Gastroesophageal sphincter (tissue), 4 donors: ENCODE results near the gene SELENOV. TPM values are rescaled to one million over a fixed set of nuclear protein-coding genes. Genes with fewer than 3 reads are reported as not detected.
A peak's percentile ranks its signal among the peaks of the same experiment; 100 is the strongest.

Experiments used
- ATAC-seq: fragments of 150-250 bp; one replicate; pipeline ENCODE4 v1.9.1; 2016; ENCODE audit warnings: mild to moderate bottlenecking, moderate library complexity
- H3K27ac ChIP-seq, 4 donors: fragments of 200-600 bp; sonication (generic) in 3 of 4; 1 replicate in 3 of 4; 2 replicates in 1 of 4; pipeline ENCODE4 v1.5.1; 2016 to 2019
- H3K27me3 ChIP-seq: fragments of 200-600 bp; sonication (generic); one replicate; pipeline ENCODE4 v1.5.1; 2019
- H3K36me3 ChIP-seq, 2 donors: fragments of 200-600 bp; sonication (generic); one replicate each; pipeline ENCODE4 v1.5.1; 2019; ENCODE audit warnings: control low read depth in 1 of 2
- H3K4me1 ChIP-seq, 3 donors: fragments of 200-600 bp; sonication (generic); 1 replicate in 2 of 3; 2 replicates in 1 of 3; pipeline ENCODE4 v1.5.1; 2016 to 2019; ENCODE audit warnings: control low read depth in 2 of 3
- H3K4me3 ChIP-seq, 2 donors: fragments of 200-600 bp; sonication (generic); one replicate each; pipeline ENCODE4 v1.5.1; 2019; ENCODE audit warnings: mild to moderate bottlenecking in 1 of 2, moderate library complexity in 1 of 2
- H3K9me3 ChIP-seq, 3 donors: fragments of 200-600 bp; sonication (generic); one replicate each; pipeline ENCODE4 v1.5.1; 2017 to 2019; ENCODE audit warnings: control low read depth in 2 of 3
- CTCF ChIP-seq, 4 experiments: fragments of 200-600 bp in 2 of 4; fragments of 450-650 bp in 2 of 4; sonication (generic) in 1 of 4; IDR thresholded peaks; one replicate each; pipeline ENCODE4 v1.5.1; 2017 to 2019; ENCODE audit warnings: antibody characterized with exemption in 4 of 4, mild to moderate bottlenecking in 2 of 4, moderate library complexity in 2 of 4
- EP300 ChIP-seq: sonication (generic); formaldehyde crosslinking; IDR thresholded peaks from one replicate; pipeline ENCODE4 v1.6.1; 2017; ENCODE audit warnings: antibody characterized with exemption, mild to moderate bottlenecking
- POLR2A ChIP-seq, 2 donors: fragments of 450-650 bp; IDR thresholded peaks; one replicate each; pipeline ENCODE4 v1.6.1; 2017; ENCODE audit warnings: antibody characterized with exemption in 2 of 2, mild to moderate bottlenecking in 2 of 2, moderate library complexity in 1 of 2
- POLR2AphosphoS5 ChIP-seq: sonication (generic); formaldehyde crosslinking; IDR thresholded peaks from one replicate; pipeline ENCODE4 v1.6.1; 2017; ENCODE audit warnings: antibody characterized with exemption
- whole genome bisulfite sequencing, 2 donors: methylation state at CpG; one replicate each; pipeline ENCODE4 v1.1.5; 2018; ENCODE audit warnings: low coverage in 1 of 2; 5-methylcytosine and 5-hydroxymethylcytosine counted together
- total RNA-seq, 4 donors: library from RNA; depleted of rRNA; stranded (reverse); fragments of >200 nt; gene quantifications; one replicate each; pipeline ENCODE4 v1.1.0, GENCODE V29; 2016

The SELENOV gene
- total RNA-seq, 4 donors from 2014 or later, result not detected

DNA sequence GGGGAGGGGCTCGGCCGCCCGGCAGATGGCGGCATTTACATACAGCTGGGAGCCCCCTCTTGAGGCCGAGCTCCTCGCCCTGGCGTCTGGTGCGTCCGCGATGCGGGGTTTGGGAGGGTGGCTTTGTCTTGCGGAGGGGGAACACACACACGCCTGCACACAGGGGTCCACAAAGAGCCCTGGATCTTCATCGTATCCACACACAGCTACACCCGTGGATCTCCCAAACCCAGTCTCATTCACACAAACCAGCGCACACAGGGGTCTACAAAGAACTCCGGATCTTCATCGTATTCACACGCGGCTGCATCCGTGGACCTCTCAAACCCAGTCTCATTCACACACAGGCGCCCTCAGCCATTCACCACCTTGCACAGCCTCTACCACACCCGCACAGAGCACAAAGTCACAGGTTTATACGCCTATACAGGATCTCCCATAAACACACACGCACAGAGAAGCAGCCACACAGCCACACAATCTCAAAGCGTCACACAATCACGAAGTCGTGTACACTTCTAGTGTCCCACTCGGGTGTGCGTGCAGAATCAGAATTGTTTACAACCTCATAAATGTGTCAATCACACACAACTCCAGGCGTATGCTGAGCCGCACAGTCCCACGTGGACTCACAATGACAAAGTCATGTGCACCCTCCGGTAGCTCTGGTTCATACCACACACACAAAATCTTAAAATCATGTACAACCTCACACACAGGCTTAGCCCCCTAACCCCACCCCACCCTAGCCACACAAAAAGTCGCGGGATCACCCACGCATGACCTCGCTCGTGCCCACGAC lies 16.7 kb upstream of the SELENOV start:
- Histone ChIP-seq H3K27me3 (peaks cover 75% of the 10 kb centered on the region), H3K9me3 (peaks cover 0 to 6% (median 0%) of the 10 kb centered on the region in 3 donors), H3K27ac (no peak overlapping the region), H3K36me3 (no peaks in the 10 kb centered on the region), H3K4me3 (no peak overlapping the region), H3K4me1 (peaks cover 0 to 26% (median 17%) of the 10 kb centered on the region in 3 donors)
- 0 to 3% methylated on average over 11 to 27 of the region's 40 CpGs for WGBS, 2 donors
- TF ChIP-seq CTCF (IDR thresholded peaks at IDR 0.05) (peak in 2 of 4 experiments; percentile 7 to 52), EP300 (no peak)
- no peak for ATAC-seq

DNA sequence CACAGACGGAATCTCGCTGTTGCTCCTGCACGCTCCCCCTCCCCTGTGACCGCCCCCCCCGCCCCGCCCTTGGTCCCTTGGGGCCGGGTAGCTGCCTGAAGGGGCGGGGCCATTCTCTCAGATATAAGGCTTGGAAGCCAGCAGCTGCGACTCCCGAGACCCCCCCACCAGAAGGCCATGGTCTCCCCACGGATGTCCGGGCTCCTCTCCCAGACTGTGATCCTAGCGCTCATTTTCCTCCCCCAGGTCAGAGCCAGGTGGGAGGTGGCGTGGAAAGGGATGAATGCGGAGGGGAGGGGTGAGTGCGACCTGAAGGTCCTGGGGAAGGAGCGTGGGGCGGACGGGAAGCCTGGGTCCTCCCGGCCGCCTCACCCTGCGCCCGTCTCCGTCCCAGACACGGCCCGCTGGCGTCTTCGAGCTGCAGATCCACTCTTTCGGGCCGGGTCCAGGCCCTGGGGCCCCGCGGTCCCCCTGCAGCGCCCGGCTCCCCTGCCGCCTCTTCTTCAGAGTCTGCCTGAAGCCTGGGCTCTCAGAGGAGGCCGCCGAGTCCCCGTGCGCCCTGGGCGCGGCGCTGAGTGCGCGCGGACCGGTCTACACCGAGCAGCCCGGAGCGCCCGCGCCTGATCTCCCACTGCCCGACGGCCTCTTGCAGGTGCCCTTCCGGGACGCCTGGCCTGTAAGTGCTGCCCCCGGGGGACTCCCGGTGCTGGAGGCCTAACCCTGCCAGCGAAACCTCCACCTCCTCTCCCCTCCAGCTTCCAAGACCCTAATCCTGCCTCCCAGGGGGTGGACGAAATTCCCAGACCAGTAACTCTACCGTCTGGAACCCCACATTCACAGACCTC lies 15.9 kb upstream of the SELENOV start, which contains the start of gene DLL3:
DLL3 (plus strand) TSS at position 150 of the 845 bp plus-strand sequence; CDS start at position 178, 28 bp downstream.
- no peak for ATAC-seq
- H3K9me3 ChIP-seq, result peaks cover 0 to 6% (median 0%) of the 10 kb centered on the region in 3 donors
- H3K27ac ChIP-seq, result no peak within 1 kb of the TSS
- 0% methylated on average over 5 of the region's 60 CpGs; no CpG with 5 or more reads in 1 of the 2 donors for WGBS, 2 donors
- H3K36me3 ChIP-seq, result no peaks in the 10 kb centered on the region
- no peak for TF ChIP-seq EP300
- TF ChIP-seq CTCF (IDR thresholded peaks at IDR 0.05), result no peak
- TF ChIP-seq POLR2A (IDR thresholded peaks at IDR 0.05), result no peak
- no peak for TF ChIP-seq POLR2AphosphoS5
- H3K4me3 ChIP-seq, result no peak within 1 kb of the TSS
- peaks cover 83% of the 10 kb centered on the region for H3K27me3 ChIP-seq
- H3K4me1 ChIP-seq, result peaks cover 0 to 30% (median 17%) of the 10 kb centered on the region in 3 donors

- H3K27me3 ChIP-seq, result peaks cover 92% of the 10 kb centered on the region
Measured at GRCh38 chr19:39499932-39500331, 15.0 kb upstream of the SELENOV start.

DNA sequence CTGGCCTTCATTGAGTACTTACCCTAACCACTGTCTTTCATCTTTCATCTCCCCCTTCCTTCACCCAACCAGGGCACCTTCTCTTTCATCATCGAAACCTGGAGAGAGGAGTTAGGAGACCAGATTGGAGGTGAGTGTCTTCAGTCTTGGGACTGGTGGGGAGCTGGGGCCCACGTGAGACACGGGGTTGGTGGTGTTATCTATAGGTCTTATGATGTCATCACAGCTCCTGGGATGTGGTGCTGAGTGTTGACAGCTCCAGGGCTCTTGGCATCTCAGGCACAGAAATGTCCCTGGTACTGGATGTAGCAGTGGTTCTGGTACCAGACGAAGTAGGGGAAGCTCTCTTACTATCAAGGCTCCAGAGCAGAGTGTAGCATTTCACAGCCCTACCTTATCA lies 14.4 kb upstream of the SELENOV start:
- WGBS, 2 donors, result 57 to 61% methylated on average over 3 of the region's 4 CpGs
- no peaks in the 10 kb centered on the region for H3K36me3 ChIP-seq
- no peak for TF ChIP-seq POLR2A (IDR thresholded peaks at IDR 0.05)
- TF ChIP-seq EP300, result no peak
- TF ChIP-seq POLR2AphosphoS5, result no peak
- no peak for TF ChIP-seq CTCF (IDR thresholded peaks at IDR 0.05)
- peaks cover 0 to 6% (median 0%) of the 10 kb centered on the region in 3 donors for H3K9me3 ChIP-seq
- peaks cover 0 to 30% (median 17%) of the 10 kb centered on the region in 3 donors for H3K4me1 ChIP-seq
- no peak overlapping the region for H3K27ac ChIP-seq
- ATAC-seq, result no peak
- no peak overlapping the region for H3K4me3 ChIP-seq
- peaks cover 98% of the 10 kb centered on the region for H3K27me3 ChIP-seq

More at GRCh38 chr19:39499932-39500331, 15.0 kb upstream of the SELENOV start:
- WGBS, 2 donors, result 70 to 76% methylated on average over 4 to 7 of the region's 8 CpGs
- no peak for TF ChIP-seq POLR2AphosphoS5
- TF ChIP-seq EP300, result no peak
- TF ChIP-seq CTCF (IDR thresholded peaks at IDR 0.05), result no peak
- TF ChIP-seq POLR2A (IDR thresholded peaks at IDR 0.05), result no peak
- Histone ChIP-seq H3K9me3 (peaks cover 0 to 6% (median 0%) of the 10 kb centered on the region in 3 donors), H3K27ac (no peak overlapping the region), H3K36me3 (no peaks in the 10 kb centered on the region), H3K4me3 (no peak overlapping the region), H3K4me1 (peaks cover 0 to 30% (median 17%) of the 10 kb centered on the region in 3 donors)
- ATAC-seq, result no peak
